Esophagus muscularis mucosa (tissue), 4 donors: ENCODE results near the gene PDK2. TPM values are rescaled to one million over a fixed set of nuclear protein-coding genes. Genes with fewer than 3 reads are reported as not detected.

Source experiments
- DNase-seq: peaks from one replicate; pipeline ENCODE4 v3.0.0-alpha.2; 2017; ENCODE audit errors: extremely low spot score
- H3K27ac ChIP-seq, 4 donors: fragments of 200-600 bp; sonication (generic); replicated peaks in 1 of 4; 1 replicate in 3 of 4; 2 replicates in 1 of 4; pipeline ENCODE4 v1.5.1; 2016 to 2019; ENCODE audit warnings: mild to moderate bottlenecking in 1 of 4
- H3K27me3 ChIP-seq, 4 donors: fragments of 200-600 bp; sonication (generic); one replicate each; pipeline versions ENCODE4 v1.5.1 to v1.6.0; 2016 to 2019
- H3K36me3 ChIP-seq, 4 donors: fragments of 200-600 bp; sonication (generic); one replicate each; pipeline ENCODE4 v1.5.1; 2016 to 2019
- H3K4me1 ChIP-seq, 4 donors: fragments of 200-600 bp; sonication (generic); one replicate each; pipeline ENCODE4 v1.5.1; 2016 to 2019
- H3K4me3 ChIP-seq, 4 donors: fragments of 200-600 bp; sonication (generic); 1 replicate in 2 of 4; 2 replicates in 2 of 4; pipeline ENCODE4 v1.5.1; 2016 to 2019; ENCODE audit warnings: mild to moderate bottlenecking in 4 of 4, moderate library complexity in 1 of 4
- H3K9me3 ChIP-seq, 4 donors: fragments of 200-600 bp; sonication (generic); 1 replicate in 3 of 4; 2 replicates in 1 of 4; pipeline ENCODE4 v1.5.1; 2016 to 2019
- EP300 ChIP-seq: sonication (generic); formaldehyde crosslinking; IDR thresholded peaks from one replicate; pipeline ENCODE4 v1.6.1; 2017; ENCODE audit warnings: antibody characterized with exemption
- POLR2A ChIP-seq: fragments of 450-650 bp; IDR thresholded peaks from one replicate; pipeline ENCODE4 v1.6.1; 2017; ENCODE audit warnings: antibody characterized with exemption, moderate library complexity, mild to moderate bottlenecking, low read depth
- POLR2AphosphoS5 ChIP-seq, 2 donors: sonication (generic); formaldehyde crosslinking; IDR thresholded peaks; one replicate each; pipeline ENCODE4 v1.6.1; 2017; ENCODE audit warnings: antibody characterized with exemption in 2 of 2
- WGBS: methylation state at CpG from one replicate; pipeline ENCODE4 v1.1.5; 2018; 5-methylcytosine and 5-hydroxymethylcytosine counted together
- intact Hi-C: fragments of 100-400 bp; cut with DNase I; formaldehyde crosslinking; loops from one replicate; pipeline ENCODE4 v1.15.1; 2023
- total RNA-seq, 4 donors: library from RNA; depleted of rRNA; stranded (reverse); fragments of >200 nt; gene quantifications; one replicate each; pipeline versions ENCODE4 v1.1.0 to v1.2.1, GENCODE V29; 2016
- TF ChIP-seq, protein P1 (sequence below), 3 experiments: fragments of 200-600 bp in 2 of 3; fragments of 450-650 bp in 1 of 3; sonication (generic) in 2 of 3; IDR thresholded peaks; one replicate each; pipeline ENCODE4 v1.5.1; 2017 to 2019; ENCODE audit warnings: antibody characterized with exemption in 3 of 3, mild to moderate bottlenecking in 2 of 3, moderate library complexity in 1 of 3

PDK2 gene
- total RNA-seq, 4 donors from 2014 or later = 31.6 to 118 (median 61.4) TPM

DNA sequence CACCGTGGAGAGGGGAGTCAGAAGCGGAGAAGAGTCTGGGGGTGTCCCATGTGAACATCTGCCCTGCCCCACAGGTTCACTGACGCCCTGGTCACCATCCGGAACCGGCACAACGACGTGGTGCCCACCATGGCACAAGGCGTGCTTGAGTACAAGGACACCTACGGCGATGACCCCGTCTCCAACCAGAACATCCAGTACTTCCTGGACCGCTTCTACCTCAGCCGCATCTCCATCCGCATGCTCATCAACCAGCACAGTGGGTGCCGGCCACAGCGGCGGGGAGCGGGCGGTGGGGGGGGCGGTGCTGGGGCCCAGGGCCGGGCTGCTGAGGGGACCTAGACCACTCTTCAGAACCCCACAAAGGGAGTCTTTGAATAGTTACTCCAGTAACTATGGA lies 10.7 kb downstream of the PDK2 start:
- H3K4me3 ChIP-seq = no peak overlapping the region
- WGBS = 88% methylated on average over 21 of the region's 21 CpGs
- TF ChIP-seq POLR2AphosphoS5 (IDR thresholded peaks at IDR 0.05) = no peak
- TF ChIP-seq, protein P1, sequence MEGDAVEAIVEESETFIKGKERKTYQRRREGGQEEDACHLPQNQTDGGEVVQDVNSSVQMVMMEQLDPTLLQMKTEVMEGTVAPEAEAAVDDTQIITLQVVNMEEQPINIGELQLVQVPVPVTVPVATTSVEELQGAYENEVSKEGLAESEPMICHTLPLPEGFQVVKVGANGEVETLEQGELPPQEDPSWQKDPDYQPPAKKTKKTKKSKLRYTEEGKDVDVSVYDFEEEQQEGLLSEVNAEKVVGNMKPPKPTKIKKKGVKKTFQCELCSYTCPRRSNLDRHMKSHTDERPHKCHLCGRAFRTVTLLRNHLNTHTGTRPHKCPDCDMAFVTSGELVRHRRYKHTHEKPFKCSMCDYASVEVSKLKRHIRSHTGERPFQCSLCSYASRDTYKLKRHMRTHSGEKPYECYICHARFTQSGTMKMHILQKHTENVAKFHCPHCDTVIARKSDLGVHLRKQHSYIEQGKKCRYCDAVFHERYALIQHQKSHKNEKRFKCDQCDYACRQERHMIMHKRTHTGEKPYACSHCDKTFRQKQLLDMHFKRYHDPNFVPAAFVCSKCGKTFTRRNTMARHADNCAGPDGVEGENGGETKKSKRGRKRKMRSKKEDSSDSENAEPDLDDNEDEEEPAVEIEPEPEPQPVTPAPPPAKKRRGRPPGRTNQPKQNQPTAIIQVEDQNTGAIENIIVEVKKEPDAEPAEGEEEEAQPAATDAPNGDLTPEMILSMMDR (IDR thresholded peaks at IDR 0.05) = no peak
- no peak for TF ChIP-seq POLR2A
- no peak for TF ChIP-seq EP300
- peaks cover 39 to 80% (median 69%) of the 10 kb centered on the region in 4 donors for H3K36me3 ChIP-seq
- H3K27me3 ChIP-seq = no peaks in the 10 kb centered on the region
- no peaks in the 10 kb centered on the region for H3K9me3 ChIP-seq
- peaks cover 24 to 39% (median 29%) of the 10 kb centered on the region in 4 donors for H3K4me1 ChIP-seq
- H3K27ac ChIP-seq = no peak overlapping the region
- intact Hi-C loops = no loop called here
- no peak for DNase-seq

- peaks cover 39 to 75% (median 65%) of the 10 kb centered on the region in 4 donors for H3K36me3 ChIP-seq
- H3K4me3 ChIP-seq = no peak overlapping the region
- no peaks in the 10 kb centered on the region for H3K27me3 ChIP-seq
- peaks cover 22 to 42% (median 28%) of the 10 kb centered on the region in 4 donors for H3K4me1 ChIP-seq
- no peak overlapping the region for H3K27ac ChIP-seq
- intact Hi-C loops = no loop called here
- no peak for DNase-seq
- no peak for TF ChIP-seq POLR2A
- TF ChIP-seq, protein P1 (IDR thresholded peaks at IDR 0.05) = no peak
- TF ChIP-seq EP300 = no peak
- TF ChIP-seq POLR2AphosphoS5 (IDR thresholded peaks at IDR 0.05) = no peak
- WGBS = 63% methylated on average over 5 of the region's 13 CpGs
- H3K9me3 ChIP-seq = no peaks in the 10 kb centered on the region
Observed at GRCh38 chr17:50106393-50107131, 11.4 kb downstream of the PDK2 start.

GRCh38 chr17:50107790-50108414 lies 12.8 kb downstream of the PDK2 start:
- Histone ChIP-seq H3K27ac (no peak overlapping the region), H3K9me3 (no peaks in the 10 kb centered on the region), H3K27me3 (no peaks in the 10 kb centered on the region), H3K36me3 (peaks cover 39 to 75% (median 65%) of the 10 kb centered on the region in 4 donors), H3K4me3 (no peak overlapping the region), H3K4me1 (peaks cover 22 to 42% (median 28%) of the 10 kb centered on the region in 4 donors)
- WGBS = 93% methylated on average over 10 of the region's 10 CpGs
- no peak for DNase-seq
- TF ChIP-seq, protein P1 (IDR thresholded peaks at IDR 0.05) = no peak
- no peak for TF ChIP-seq POLR2A
- no peak for TF ChIP-seq POLR2AphosphoS5 (IDR thresholded peaks at IDR 0.05)
- no peak for TF ChIP-seq EP300
- intact Hi-C loops = no loop called here

- no peaks in the 10 kb centered on the region for H3K9me3 ChIP-seq
- no peak overlapping the region for H3K27ac ChIP-seq
- intact Hi-C loops = no loop called here
- H3K36me3 ChIP-seq = peaks cover 39 to 74% (median 65%) of the 10 kb centered on the region in 4 donors
- DNase-seq = no peak
- WGBS = 76% methylated on average over 8 of the region's 9 CpGs
- H3K4me1 ChIP-seq = peaks cover 25 to 40% (median 26%) of the 10 kb centered on the region in 4 donors
- no peak overlapping the region for H3K4me3 ChIP-seq
- TF ChIP-seq POLR2A (no peak), EP300 (no peak), POLR2AphosphoS5 (IDR thresholded peaks at IDR 0.05) (no peak)
- TF ChIP-seq, protein P1 (IDR thresholded peaks at IDR 0.05) = no peak
- H3K27me3 ChIP-seq = no peaks in the 10 kb centered on the region
Observed at GRCh38 chr17:50108556-50108955, 13.4 kb downstream of the PDK2 start.
